ENCODE results near the gene CFAP99.

Gene CFAP99

GRCh38 chr4:2443956-2444740, 25.4 kb downstream of the CFAP99 start:
- no peak for TF ChIP-seq CTCF (IDR thresholded peaks at IDR 0.05)
- Mint-ChIP-seq H3K9me3 (no peaks in the 10 kb centered on the region), H3K36me3 (ENCODE audit: low read depth) (no peaks in the 10 kb centered on the region), H3K27me3 (ENCODE audit: low read depth, poor library complexity) (peaks cover 5% of the 10 kb centered on the region), H3K27ac (no peak overlapping the region), H3K4me1 (no peaks in the 10 kb centered on the region), H3K4me3 (no peak overlapping the region)
- no peak for DNase-seq

GRCh38 chr4:2445130-2445529, 26.4 kb downstream of the CFAP99 start:
- peaks cover 9% of the 10 kb centered on the region for H3K27me3 Mint-ChIP-seq (ENCODE audit: low read depth, poor library complexity)
- no peaks in the 10 kb centered on the region for H3K36me3 Mint-ChIP-seq (ENCODE audit: low read depth)
- no peak overlapping the region for H3K4me3 Mint-ChIP-seq
- no peak for TF ChIP-seq CTCF (IDR thresholded peaks at IDR 0.05)
- no peak overlapping the region for H3K27ac Mint-ChIP-seq
- no peaks in the 10 kb centered on the region for H3K4me1 Mint-ChIP-seq
- no peaks in the 10 kb centered on the region for H3K9me3 Mint-ChIP-seq
- no peak for DNase-seq

GRCh38 chr4:2445571-2445970, 26.8 kb downstream of the CFAP99 start:
- Mint-ChIP-seq H3K27ac (no peak overlapping the region), H3K4me3 (no peak overlapping the region), H3K9me3 (no peaks in the 10 kb centered on the region), H3K36me3 (ENCODE audit: low read depth) (no peaks in the 10 kb centered on the region), H3K27me3 (ENCODE audit: low read depth, poor library complexity) (peaks cover 9% of the 10 kb centered on the region), H3K4me1 (no peaks in the 10 kb centered on the region)
- DNase-seq, result no peak
- TF ChIP-seq CTCF (IDR thresholded peaks at IDR 0.05), result no peak

- no peak for DNase-seq
- H3K27ac Mint-ChIP-seq, result no peak overlapping the region
- no peak for TF ChIP-seq CTCF (IDR thresholded peaks at IDR 0.05)
- peaks cover 9% of the 10 kb centered on the region for H3K27me3 Mint-ChIP-seq (ENCODE audit: low read depth, poor library complexity)
- H3K4me3 Mint-ChIP-seq, result no peak overlapping the region
- no peaks in the 10 kb centered on the region for H3K9me3 Mint-ChIP-seq
- H3K36me3 Mint-ChIP-seq (ENCODE audit: low read depth), result no peaks in the 10 kb centered on the region
- H3K4me1 Mint-ChIP-seq, result no peaks in the 10 kb centered on the region
Measured at GRCh38 chr4:2446656-2447564, 28.2 kb downstream of the CFAP99 start.

- Mint-ChIP-seq H3K4me3 (no peak overlapping the region), H3K27ac (no peak overlapping the region)
Measured at GRCh38 chr4:2448589-2448988, 29.8 kb downstream of the CFAP99 start.

More at GRCh38 chr4:2448589-2448988, 29.8 kb downstream of the CFAP99 start:
- TF ChIP-seq CTCF (IDR thresholded peaks at IDR 0.05), result no peak
- H3K9me3 Mint-ChIP-seq, result no peaks in the 10 kb centered on the region
- no peak for DNase-seq
- peaks cover 8% of the 10 kb centered on the region for H3K4me1 Mint-ChIP-seq
- no peaks in the 10 kb centered on the region for H3K36me3 Mint-ChIP-seq (ENCODE audit: low read depth)
- H3K27me3 Mint-ChIP-seq (ENCODE audit: low read depth, poor library complexity), result peaks cover 13% of the 10 kb centered on the region
